OCI-LY1 (cell line): ENCODE measurements around the gene CNTN5.
"Not testable (repeated sequence)": the region's sequence is repeated elsewhere in the genome, so short reads cannot be mapped to it uniquely, and the experiment has no call there.

Experiments
- H2AFZ ChIP-seq: fragments of 200-600 bp; sonication (generic), shearing (Covaris generic); 2 replicates; pipeline ENCODE4 v1.6.0; 2014; ENCODE audit warnings: antibody characterized with exemption, mild to moderate bottlenecking, low read length
- H3F3A ChIP-seq: fragments of 200-600 bp; sonication (generic), shearing (Covaris generic); 2 replicates; pipeline ENCODE4 v1.6.0; 2014; ENCODE audit warnings: mild to moderate bottlenecking, antibody characterized with exemption, low read length, moderate library complexity; ENCODE audit not compliant: insufficient read depth
- H3K27ac ChIP-seq: fragments of 200-600 bp; sonication (generic); 2 replicates; pipeline ENCODE4 v1.5.1; 2014; ENCODE audit warnings: low read length, mixed run types, mild to moderate bottlenecking, low read depth; ENCODE audit not compliant: poor library complexity, severe bottlenecking
- H3K27me3 ChIP-seq: fragments of 200-600 bp; sonication (generic); 2 replicates; pipeline ENCODE4 v1.6.0; 2014; ENCODE audit warnings: antibody characterized with exemption, mild to moderate bottlenecking, low read length, moderate library complexity; ENCODE audit not compliant: insufficient read depth
- H3K36me3 ChIP-seq: fragments of 200-600 bp; sonication (generic); 2 replicates; pipeline ENCODE4 v1.6.1; 2014; ENCODE audit warnings: mild to moderate bottlenecking, antibody characterized with exemption, low read length, moderate library complexity, mixed read lengths; ENCODE audit not compliant: insufficient read depth
- H3K4me1 ChIP-seq: fragments of 200-600 bp; sonication (generic); 2 replicates; pipeline ENCODE4 v1.5.1; 2014; ENCODE audit warnings: mild to moderate bottlenecking, low read length, moderate library complexity; ENCODE audit not compliant: insufficient read depth, severe bottlenecking
- H3K4me2 ChIP-seq: fragments of 200-600 bp; sonication (generic), shearing (Covaris generic); 2 replicates; pipeline ENCODE4 v1.6.1; 2014; ENCODE audit warnings: low read length
- H3K4me3 ChIP-seq: fragments of 200-600 bp; sonication (generic); 2 replicates; pipeline ENCODE4 v1.5.1; 2014; ENCODE audit warnings: low read length, low read depth, mild to moderate bottlenecking, mixed read lengths; ENCODE audit not compliant: poor library complexity, severe bottlenecking
- H3K79me2 ChIP-seq: fragments of 200-600 bp; shearing (Covaris generic); 2 replicates; pipeline ENCODE4 v1.6.1; 2016; ENCODE audit warnings: mixed run types, low read length, mixed read lengths; ENCODE audit not compliant: insufficient read depth
- H3K9ac ChIP-seq: fragments of 200-600 bp; sonication (generic), shearing (Covaris generic); 2 replicates; pipeline ENCODE4 v1.6.1; 2014; ENCODE audit warnings: mild to moderate bottlenecking, low read length, mixed read lengths
- H3K9me2 ChIP-seq: fragments of 200-600 bp; sonication (generic), shearing (Covaris generic); 2 replicates; pipeline ENCODE4 v1.6.1; 2014; ENCODE audit warnings: low read depth, mild to moderate bottlenecking, low read length, mixed read lengths
- H3K9me3 ChIP-seq: fragments of 200-600 bp; shearing (Covaris generic); 2 replicates; pipeline ENCODE4 v1.6.1; 2014; ENCODE audit warnings: low read length, mixed read lengths
- H4K20me1 ChIP-seq: fragments of 200-600 bp; sonication (generic), shearing (Covaris generic); 2 replicates; pipeline ENCODE4 v1.6.0; 2016; ENCODE audit warnings: mild to moderate bottlenecking, low read length; ENCODE audit not compliant: insufficient read depth
- CTCF ChIP-seq: fragments of 200-600 bp; sonication (generic), shearing (Covaris generic); IDR thresholded peaks from 2 replicates; pipeline ENCODE4 v1.5.1; 2017; ENCODE audit warnings: mild to moderate bottlenecking, antibody characterized with exemption, low read length, moderate library complexity, mixed read lengths
- EZH2 ChIP-seq: fragments of 200-600 bp; sonication (generic), shearing (Covaris generic); IDR thresholded peaks from 2 replicates; pipeline ENCODE4 v1.8.0; 2017; ENCODE audit warnings: borderline replicate concordance, mixed run types, mild to moderate bottlenecking, antibody characterized with exemption, low read length, moderate library complexity, mixed read lengths

CNTN5 gene

DNA sequence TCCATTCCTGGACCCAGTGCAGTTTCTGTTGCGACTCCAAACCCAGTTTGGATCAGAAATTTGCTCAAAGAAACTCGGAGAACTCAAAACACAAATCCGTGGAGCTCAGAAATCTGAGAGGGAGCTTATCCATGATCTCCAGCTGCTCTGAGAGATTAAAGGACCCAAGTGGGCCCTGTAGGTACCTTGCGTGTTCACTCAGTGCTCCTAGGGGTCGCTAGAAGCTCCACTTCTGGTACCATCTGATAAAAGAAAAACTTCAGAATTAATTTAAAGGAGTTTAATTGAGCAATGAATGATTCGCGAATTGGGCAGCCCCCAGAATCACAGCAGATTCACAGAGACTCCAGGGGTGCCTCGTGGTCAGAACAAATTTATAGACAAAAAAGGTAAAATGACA is 277.2 kb downstream of the CNTN5 start:
- not testable (repeated sequence) for H3K9me3 ChIP-seq

DNA sequence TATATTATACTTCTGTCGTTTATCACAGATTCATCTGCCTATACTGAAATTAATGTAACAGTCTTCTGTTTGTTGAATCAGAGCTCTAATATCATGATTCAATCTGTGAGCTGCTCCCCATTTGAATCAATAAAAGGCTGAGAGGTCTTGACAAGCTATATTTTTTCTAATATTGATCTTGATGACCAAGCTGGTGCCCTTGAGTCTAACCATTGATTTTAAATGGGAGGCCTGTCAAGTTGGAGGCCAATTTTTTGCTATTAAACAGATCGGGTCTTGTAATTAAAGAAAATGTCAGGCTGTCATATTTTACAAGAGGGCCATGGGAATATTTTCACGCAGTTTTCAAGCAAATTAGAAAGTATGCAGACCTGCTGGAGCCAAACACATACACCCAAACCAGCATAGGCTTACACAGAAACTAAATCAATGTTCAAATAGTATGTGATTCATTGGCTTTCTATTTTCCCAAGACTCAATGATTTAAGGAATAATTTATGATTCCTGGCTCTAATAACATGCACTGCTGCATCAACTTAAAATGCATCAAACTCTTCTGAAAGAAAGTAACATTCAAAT is 286.9 kb downstream of the CNTN5 start:
- Histone ChIP-seq H3K9ac (no peak overlapping the region), H3K27ac (no peak overlapping the region), H4K20me1 (no peaks in the 10 kb centered on the region), H3K4me2 (no peak overlapping the region), H2AFZ (no peak overlapping the region), H3K9me2 (no peaks in the 10 kb centered on the region), H3K36me3 (no peaks in the 10 kb centered on the region), H3K79me2 (no peaks in the 10 kb centered on the region), H3K4me3 (no peak overlapping the region), H3K27me3 (no peaks in the 10 kb centered on the region), H3K4me1 (no peaks in the 10 kb centered on the region), H3F3A (no peaks in the 10 kb centered on the region), H3K9me3 (no peaks in the 10 kb centered on the region)
- TF ChIP-seq EZH2 (no peak), CTCF (no peak)

More for the DNA sequence above, 277.2 kb downstream of the CNTN5 start:
- not testable (repeated sequence) for H3K4me1 ChIP-seq, H2AFZ ChIP-seq, H3K36me3 ChIP-seq, H3F3A ChIP-seq, H3K79me2 ChIP-seq, H3K4me3 ChIP-seq, H3K27me3 ChIP-seq, H3K4me2 ChIP-seq, H3K9me2 ChIP-seq, H3K9ac ChIP-seq, H3K27ac ChIP-seq, H4K20me1 ChIP-seq
- TF ChIP-seq CTCF, result peak; percentile 9; the same call in 1 of the 2 replicates

GRCh38 chr11:99311870-99312269 is 291.1 kb downstream of the CNTN5 start:
- Histone ChIP-seq H3K79me2 (no peaks in the 10 kb centered on the region), H3F3A (no peaks in the 10 kb centered on the region), H4K20me1 (no peaks in the 10 kb centered on the region), H3K27me3 (no peaks in the 10 kb centered on the region), H3K9me2 (no peaks in the 10 kb centered on the region), H3K4me3 (no peak overlapping the region), H2AFZ (no peak overlapping the region), H3K36me3 (no peaks in the 10 kb centered on the region), H3K27ac (no peak overlapping the region), H3K9ac (no peak overlapping the region), H3K4me2 (no peak overlapping the region), H3K9me3 (no peaks in the 10 kb centered on the region), H3K4me1 (no peaks in the 10 kb centered on the region)
- TF ChIP-seq EZH2 (no peak), CTCF (no peak)
